Measurements from ENCODE around the gene GNRHR. TPM values are rescaled to one million over a fixed set of nuclear protein-coding genes. Genes with fewer than 3 reads are reported as not detected.

The GNRHR gene, protein sequence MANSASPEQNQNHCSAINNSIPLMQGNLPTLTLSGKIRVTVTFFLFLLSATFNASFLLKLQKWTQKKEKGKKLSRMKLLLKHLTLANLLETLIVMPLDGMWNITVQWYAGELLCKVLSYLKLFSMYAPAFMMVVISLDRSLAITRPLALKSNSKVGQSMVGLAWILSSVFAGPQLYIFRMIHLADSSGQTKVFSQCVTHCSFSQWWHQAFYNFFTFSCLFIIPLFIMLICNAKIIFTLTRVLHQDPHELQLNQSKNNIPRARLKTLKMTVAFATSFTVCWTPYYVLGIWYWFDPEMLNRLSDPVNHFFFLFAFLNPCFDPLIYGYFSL
- total RNA-seq: not detected in 2 replicates

DNA sequence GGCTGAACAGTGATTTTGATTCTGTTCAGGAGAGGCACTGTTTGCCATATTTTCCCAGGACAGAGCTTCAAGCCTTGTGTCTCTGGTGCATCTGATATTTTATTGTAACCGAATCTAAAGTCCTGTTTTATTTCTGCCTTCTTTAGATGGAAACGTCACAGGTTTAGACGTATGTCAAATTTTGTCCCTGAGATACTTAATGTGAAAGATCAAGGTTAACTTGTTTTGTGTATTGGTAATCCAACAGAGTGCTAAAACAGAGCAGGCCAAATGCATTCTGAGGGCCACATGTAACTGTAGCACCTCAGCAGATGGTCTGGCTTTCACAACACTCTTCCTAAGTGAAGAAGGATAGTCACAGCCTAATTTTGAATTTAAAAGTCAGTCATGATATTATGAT is at the start of gene GNRHR:
Gene GNRHR (minus strand): TSS at position 101 of the 400 bp plus-strand sequence. CDS start 53 bp downstream, at position 48.

DNA sequence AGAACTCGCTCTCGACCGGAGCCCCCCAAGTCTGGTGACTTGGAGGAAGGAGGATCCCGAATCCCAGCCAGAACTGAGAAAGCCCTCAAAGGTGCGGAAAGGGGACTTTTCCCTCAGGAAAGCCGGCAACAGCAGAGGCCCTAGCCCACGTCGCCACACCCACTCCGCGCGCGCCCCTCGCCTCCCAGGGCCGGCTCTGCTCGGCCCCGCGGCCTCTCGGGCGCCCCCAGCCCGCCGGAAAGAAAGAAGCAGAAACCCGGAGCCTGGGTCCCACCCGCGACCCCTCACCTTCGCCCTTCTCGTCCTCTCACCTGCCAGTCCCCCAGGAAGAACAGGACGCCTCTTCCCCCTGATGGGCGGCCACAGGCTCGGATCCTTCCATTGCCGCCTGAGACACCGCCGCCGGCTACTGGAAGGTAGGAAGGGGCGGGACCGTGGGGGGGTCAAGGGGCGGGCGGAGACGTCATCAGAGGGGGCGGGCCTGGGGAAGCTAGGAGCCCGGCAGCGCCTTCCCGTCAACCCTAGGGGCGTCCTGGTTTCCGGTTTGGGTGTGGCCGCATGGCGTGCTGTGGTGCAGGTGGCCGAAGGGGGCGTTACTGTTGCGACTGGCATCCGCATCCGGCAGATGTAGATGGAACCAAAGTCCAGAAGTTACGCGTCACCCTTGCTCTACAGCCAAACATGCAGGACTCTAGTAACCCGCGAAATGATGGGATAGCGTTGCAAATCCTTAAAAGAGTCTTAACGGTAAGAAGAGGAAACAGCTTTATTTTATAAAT is 53.3 kb downstream of the GNRHR start, which contains the start of gene UBA6:
Gene UBA6 (minus strand): TSS at position 418 of the 779 bp plus-strand sequence. CDS start 36 bp downstream, at position 382.

Other genes with a start within 250 kb of the GNRHR start
- 4.8 and 5.8 TPM in 2 replicates for gene CENPC, start 208.9 kb downstream of the GNRHR start, total RNA-seq
- not detected in 2 replicates for gene STAP1, start 195.7 kb downstream of the GNRHR start, total RNA-seq
- gene UBA6, start 53.2 kb downstream of the GNRHR start, total RNA-seq: 28.7 and 49.7 TPM in 2 replicates
- not detected in 2 replicates for gene TMPRSS11D, start 129.6 kb upstream of the GNRHR start, total RNA-seq
- gene TMPRSS11A, start 209.1 kb upstream of the GNRHR start, total RNA-seq: not detected in 2 replicates